Gastroesophageal sphincter (tissue), 3 donors: Measurements from ENCODE around the gene TMTC1.

Experiments used
- CTCF ChIP-seq, 4 experiments: fragments of 200-600 bp in 2 of 4; fragments of 450-650 bp in 2 of 4; sonication (generic) in 1 of 4; IDR thresholded peaks; one replicate each; pipeline ENCODE4 v1.5.1; 2017 to 2019; ENCODE audit warnings: antibody characterized with exemption in 4 of 4, mild to moderate bottlenecking in 2 of 4, moderate library complexity in 2 of 4
- EP300 ChIP-seq: sonication (generic); formaldehyde crosslinking; IDR thresholded peaks from one replicate; pipeline ENCODE4 v1.6.1; 2017; ENCODE audit warnings: antibody characterized with exemption, mild to moderate bottlenecking
- POLR2A ChIP-seq, 2 donors: fragments of 450-650 bp; IDR thresholded peaks; one replicate each; pipeline ENCODE4 v1.6.1; 2017; ENCODE audit warnings: antibody characterized with exemption in 2 of 2, mild to moderate bottlenecking in 2 of 2, moderate library complexity in 1 of 2
- POLR2AphosphoS5 ChIP-seq: sonication (generic); formaldehyde crosslinking; IDR thresholded peaks from one replicate; pipeline ENCODE4 v1.6.1; 2017; ENCODE audit warnings: antibody characterized with exemption

GRCh38 chr12:29653286-29653685 lies 130.5 kb downstream of the TMTC1 start:
- TF ChIP-seq CTCF (IDR thresholded peaks at IDR 0.05) (no peak), POLR2AphosphoS5 (no peak), POLR2A (IDR thresholded peaks at IDR 0.05) (no peak), EP300 (no peak)
